GM12878 (cell line): ENCODE results near the gene NEK7. TPM values are rescaled to one million over a fixed set of nuclear protein-coding genes. Genes with fewer than 3 reads are reported as not detected.
A peak's percentile ranks its signal among the peaks of the same experiment; 100 is the strongest.

Source experiments
- ATAC-seq: fragments of 200-7000 bp; cut with Tn5 transposase; 3 replicates; pipeline ENCODE4 v1.9.1; 2020; ENCODE audit warnings: mild to moderate bottlenecking, moderate library complexity
- BruUV-seq: library from RNA; stranded (reverse); fragments of 400-500 nt; replicated peaks from 2 replicates; lab custom pipeline; 2021; lab: Mats Ljungman, UMichigan
- CTCF ChIA-PET: fragments of 300-600 bp; sonication (Branson Sonifier 250); formaldehyde crosslinking; extraction: SDS; loops from one replicate; lab custom pipeline; 2021; ENCODE audit warnings: inconsistent platforms; lab: Yijun Ruan, JAX
- POLR2A ChIA-PET: fragments of 350-600 bp; formaldehyde crosslinking; extraction: SDS; loops from one replicate; lab custom pipeline; 2021; ENCODE audit warnings: inconsistent platforms; lab: Charles Lee
- RAD21 ChIA-PET: fragments of 300-600 bp; sonication (Branson Sonifier 250); formaldehyde crosslinking; loops from one replicate; lab custom pipeline; 2023; ENCODE audit warnings: antibody characterized with exemption; ENCODE audit not compliant: unreplicated experiment; lab: Charles Lee
- SMC1A ChIA-PET: fragments of 300-600 bp; sonication (Branson Sonifier 250); formaldehyde crosslinking; loops from one replicate; lab custom pipeline; 2023; ENCODE audit not compliant: unreplicated experiment, uncharacterized antibody; lab: Charles Lee
- DNase-seq: peaks from one replicate; pipeline ENCODE4 v3.0.0-alpha.2; 2011; ENCODE audit warnings: low read depth, low spot score
- FAIRE-seq: peaks from 3 replicates; lab custom pipeline; 2011; peaks lifted over from hg19 to GRCh38; lab: Jason Lieb, UNC
- H2AFZ ChIP-seq: 2 replicates; pipeline ENCODE4 v1.6.0; 2011; ENCODE audit warnings: low read depth, low read length, control low read depth; ENCODE audit not compliant: control insufficient read depth
- H3K27ac ChIP-seq: 2 replicates; pipeline ENCODE4 v1.5.1; 2011; ENCODE audit warnings: control low read depth; ENCODE audit not compliant: control insufficient read depth, insufficient read depth
- H3K27me3 ChIP-seq, 2 experiments: replicated peaks in 1 of 2; 2 replicates each; pipeline versions ENCODE4 v1.6.0 to v1.6.1; 2011; ENCODE audit warnings: low read length in 1 of 2; ENCODE audit not compliant: control insufficient read depth in 2 of 2, insufficient read depth in 2 of 2
- H3K36me3 ChIP-seq, 2 experiments: 2 replicates each; pipeline ENCODE4 v1.5.1; 2011; ENCODE audit warnings: low read length in 1 of 2; ENCODE audit not compliant: control insufficient read depth in 2 of 2, insufficient read depth in 2 of 2
- H3K4me1 ChIP-seq: 2 replicates; pipeline ENCODE4 v1.6.1; 2011; ENCODE audit warnings: mild to moderate bottlenecking, low read length, moderate library complexity, mixed read lengths; ENCODE audit not compliant: control insufficient read depth, insufficient read depth
- H3K4me2 ChIP-seq: 2 replicates; pipeline ENCODE4 v1.6.0; 2011; ENCODE audit warnings: control low read depth; ENCODE audit not compliant: control insufficient read depth, insufficient read depth
- H3K4me3 ChIP-seq: fragments of 200-600 bp; sonication (generic); 2 replicates; pipeline ENCODE4 v1.5.1; 2016
- H3K79me2 ChIP-seq: 2 replicates; pipeline ENCODE4 v1.6.0; 2011; ENCODE audit warnings: low read length; ENCODE audit not compliant: control insufficient read depth, insufficient read depth
- H3K9ac ChIP-seq: 2 replicates; pipeline ENCODE4 v1.8.0; 2011; ENCODE audit warnings: low read length, control low read depth, mixed read lengths; ENCODE audit not compliant: control insufficient read depth, insufficient read depth
- H3K9me3 ChIP-seq: replicated peaks from 3 replicates; pipeline ENCODE4 v1.5.1; 2011; ENCODE audit warnings: mild to moderate bottlenecking, low read length; ENCODE audit not compliant: control insufficient read depth, insufficient read depth
- H4K20me1 ChIP-seq: 2 replicates; pipeline ENCODE4 v1.6.0; 2011; ENCODE audit not compliant: control insufficient read depth, insufficient read depth
- BMI1 ChIP-seq: fragments of 450-650 bp; IDR thresholded peaks from 2 replicates; pipeline ENCODE4 v1.6.1; 2016; ENCODE audit warnings: mild to moderate bottlenecking, moderate library complexity, borderline replicate concordance
- E2F4 ChIP-seq: IDR thresholded peaks from 2 replicates; pipeline ENCODE4 v1.6.1; 2012; ENCODE audit warnings: low read depth, low read length, improper control_type of control experiment
- RAD51 ChIP-seq: fragments of 450-650 bp; IDR thresholded peaks from 2 replicates; pipeline ENCODE4 v1.6.1; 2016; ENCODE audit warnings: moderate library complexity, mild to moderate bottlenecking, inconsistent platforms
- RUNX3 ChIP-seq: IDR thresholded peaks from 2 replicates; pipeline ENCODE4 v1.6.1; 2012; ENCODE audit warnings: low read length, inconsistent platforms
- SMARCA5 ChIP-seq: fragments of 450-650 bp; IDR thresholded peaks from 2 replicates; pipeline ENCODE4 v1.6.1; 2017; ENCODE audit warnings: mild to moderate bottlenecking
- WGBS: methylation state at CpG from one replicate; pipeline ENCODE4 v1.1.6; 2016; ENCODE audit warnings: low lambda C conversion rate; ENCODE audit not compliant: insufficient replicate concordance, insufficient coverage; ENCODE audit errors: missing lambda C conversion rate; 5-methylcytosine and 5-hydroxymethylcytosine counted together
- in situ Hi-C: fragments of 300-500 bp; cut with MboI; formaldehyde crosslinking; loops from 9 replicates; pipeline ENCODE4 v1.14.3; 2018; ENCODE audit warnings: mixed read lengths
- intact Hi-C: fragments of 100-400 bp; cut with micrococcal nuclease; formaldehyde crosslinking; loops from one replicate; pipeline ENCODE4 v1.14.2; 2022; ENCODE audit not compliant: unreplicated experiment
- polyA plus RNA-seq, 11 experiments: library from polyadenylated mRNA; depleted of rRNA in 4 of 11; unstranded in 6 of 11; stranded (reverse) in 5 of 11; fragments of >200 nt; fragmentation: Nextera tagmentation in 4 of 11; fragmentation: Illumina TruSeq in 1 of 11; extraction: Ambion mirVana in 4 of 11; extraction: Trizol in 1 of 11; gene quantifications; 1 replicate in 1 of 11; 2 replicates in 10 of 11; pipeline versions ENCODE4 v1.2.1 to v1.2.3, GENCODE V29; 2011 to 2016; ENCODE audit warnings: inconsistent platforms in 2 of 11, missing spikeins in 2 of 11, low read depth in 1 of 11
- total RNA-seq, 4 experiments: library from RNA; depleted of rRNA in 3 of 4; stranded (reverse); fragments of >200 nt in 3 of 4; fragmentation: Illumina TruSeq in 1 of 4; extraction: Trizol in 1 of 4; gene quantifications; 2 replicates each; pipeline versions ENCODE4 v1.2.1 to v1.2.3, GENCODE V29; 2013 to 2021

The NEK7 gene
- total and polyA plus RNA-seq, 10 of the 15 experiments (the other 5 are each of a cell fraction or from before 2014, with no cell fraction given) = 9.4 to 77.7 (median 24.0) TPM

GRCh38 chr1:198184516-198184915, 27.7 kb downstream of the NEK7 start:
- BruUV-seq = no TSS peak
- DNase-seq (no peak), FAIRE-seq (no peak), ATAC-seq (no peak)
- no peak overlapping the region for H2AFZ ChIP-seq
- no peak overlapping the region for H3K9ac ChIP-seq
- WGBS = over 99% methylated on average over 4 of the region's 4 CpGs
- peaks cover 57% of the 10 kb centered on the region for H3K79me2 ChIP-seq
- H3K4me3 ChIP-seq = no peak overlapping the region
- H3K36me3 ChIP-seq = no peaks in the 10 kb centered on the region
- ChIA-PET SMC1A (interaction anchor here (0.8 to 2.6 kb wide), 6 partner anchors 11 to 25 kb away, joined by 3 to 9 read pairs (median 4); no protein-coding TSS in a partner anchor), CTCF (interaction anchor here (1.4 kb wide), 1 partner anchor 19 kb away, joined by 3 read pairs; no protein-coding TSS in a partner anchor), POLR2A (no interaction called here), RAD21 (interaction anchor here (1.0 to 1.2 kb wide), 2 partner anchors 11 to 19 kb away, joined by 4 to 5 read pairs; no protein-coding TSS in a partner anchor)
- in situ Hi-C loops (no loop called here), intact Hi-C loops (no loop called here)
- H3K4me2 ChIP-seq = no peak overlapping the region
- no peaks in the 10 kb centered on the region; the same call in 1 of the 3 replicates for H3K9me3 ChIP-seq
- TF ChIP-seq BMI1 (no peak), E2F4 (no peak), RAD51 (no peak), RUNX3 (no peak)
- peaks cover 4% of the 10 kb centered on the region for H3K4me1 ChIP-seq
- no peaks in the 10 kb centered on the region for H4K20me1 ChIP-seq
- no peak overlapping the region for H3K27ac ChIP-seq
- no peaks in the 10 kb centered on the region for H3K27me3 ChIP-seq

- no peak overlapping the region for H3K4me3 ChIP-seq
- RAD21 ChIA-PET = interaction anchor here (0.7 to 1.4 kb wide), 4 partner anchors 11 to 26 kb away, joined by 3 to 4 read pairs (median 3); no protein-coding TSS in a partner anchor
- no peak overlapping the region for H3K9ac ChIP-seq
- H2AFZ ChIP-seq = no peak overlapping the region
- H3K9me3 ChIP-seq = no peaks in the 10 kb centered on the region; the same call in 1 of the 3 replicates
- H3K27ac ChIP-seq = no peak overlapping the region
- SMC1A ChIA-PET = interaction anchor here (1.3 to 2.6 kb wide), 7 partner anchors 9 to 70 kb away, joined by 3 to 21 read pairs (median 6); no protein-coding TSS in a partner anchor
- no peaks in the 10 kb centered on the region; the same call in 1 of the 2 replicates for H3K4me1 ChIP-seq
- no peaks in the 10 kb centered on the region for H4K20me1 ChIP-seq
- H3K79me2 ChIP-seq = peaks cover 52% of the 10 kb centered on the region
- POLR2A ChIA-PET = interaction anchor here (1.4 to 1.6 kb wide), 2 partner anchors 12 to 68 kb away, joined by 4 read pairs; no protein-coding TSS in a partner anchor
- in situ Hi-C loops = no loop called here
- ATAC-seq (no peak), FAIRE-seq (no peak)
- no peaks in the 10 kb centered on the region for H3K27me3 ChIP-seq
- intact Hi-C loops = no loop called here
- no TSS peak for BruUV-seq
- 97% methylated on average over 3 of the region's 3 CpGs for WGBS
- no peak for TF ChIP-seq SMARCA5
- TF ChIP-seq, all 136 proteins: peak for 0
- Histone ChIP-seq H3K4me2 (0 out of 2 replicates have a peak overlapping the region, but pooled peaks have one; percentile 57), H3K36me3 (no peaks in the 10 kb centered on the region)
- CTCF ChIA-PET = interaction anchor here (1.5 kb wide), 1 partner anchor 10 kb away, joined by 10 read pairs; no protein-coding TSS in a partner anchor
- no peak for DNase-seq
Observed at GRCh38 chr1:198185146-198185545, 28.3 kb downstream of the NEK7 start.
